ENCODE data around the gene PPP2R2C. TPM values are rescaled to one million over a fixed set of nuclear protein-coding genes. Genes with fewer than 3 reads are reported as not detected.

PPP2R2C gene
- total and polyA plus RNA-seq, 2 of the 4 experiments (the other 2 are of a cell fraction) = 0.03 TPM; not detected in 1

GRCh38 chr4:6439120-6439762 is 33.2 kb downstream of the PPP2R2C start:
- H3K4me2 ChIP-seq (ENCODE audit: low read depth, low read length) = no peak overlapping the region
- ChIA-PET CTCF (no interaction called here), POLR2A (ENCODE audit: unreplicated experiment) (no interaction called here)
- no peaks in the 10 kb centered on the region for H3K36me3 ChIP-seq (ENCODE audit: control insufficient read depth, insufficient read depth, low read length)
- no peak overlapping the region for H3K23ac ChIP-seq (ENCODE audit: low read depth, low read length)
- no peak for DNase-seq
- H2AFZ ChIP-seq (replicated peaks; ENCODE audit: low read length, poor library complexity) = no peak overlapping the region
- H2BK15ac ChIP-seq (ENCODE audit: low read depth, low read length) = no peak overlapping the region
- no peak overlapping the region for H2BK20ac ChIP-seq (ENCODE audit: low read depth, low read length)
- no peaks in the 10 kb centered on the region for H3K9me1 ChIP-seq (ENCODE audit: insufficient read depth, low read length)
- no peak overlapping the region for H3K18ac ChIP-seq (ENCODE audit: low read depth, low read length)
- no TSS peak for BruUV-seq (replicated peaks)
- intact Hi-C loops (cut with micrococcal nuclease) (no loop called here), dilution Hi-C loops (cut with HindIII; ENCODE audit: low sequenced_read_pairs, unreplicated experiment) (no loop called here), in situ Hi-C loops (cut with MboI; ENCODE audit: low sequenced_read_pairs) (loop anchor here (25.0 kb wide), 1 partner anchor 402 kb away; no protein-coding TSS in a partner anchor)
- no peak overlapping the region for H2BK5ac ChIP-seq (ENCODE audit: low read depth, low read length, poor library complexity, severe bottlenecking)
- no peak overlapping the region for H4K5ac ChIP-seq (ENCODE audit: low read depth, low read length)
- H3K4me3 ChIP-seq (ENCODE audit: insufficient read depth, low read depth, low read length) = no peak overlapping the region
- peaks cover 3% of the 10 kb centered on the region; the same call in 1 of the 2 replicates for H3K9me3 ChIP-seq (ENCODE audit: control insufficient read depth, insufficient read depth, low read length)
- peaks cover 1% of the 10 kb centered on the region; the same call in 1 of the 2 replicates for H3K27me3 ChIP-seq (ENCODE audit: control insufficient read depth, insufficient read depth, low read length)
- H4K20me1 ChIP-seq (ENCODE audit: insufficient read depth, low read length) = no peaks in the 10 kb centered on the region
- no peak overlapping the region for H2AK5ac ChIP-seq (ENCODE audit: low read depth, low read length)
- H2AK9ac ChIP-seq (replicated peaks; ENCODE audit: low read depth, low read length, poor library complexity) = no peak overlapping the region
- H2BK120ac ChIP-seq (ENCODE audit: low read depth, low read length) = no peak overlapping the region
- no peaks in the 10 kb centered on the region for H3K4me1 ChIP-seq (ENCODE audit: control insufficient read depth, insufficient read depth, low read length)
- no peak overlapping the region for H3K9ac ChIP-seq (ENCODE audit: low read depth, low read length)
- no peak overlapping the region for H3K27ac ChIP-seq (ENCODE audit: insufficient read depth, low read length)
- H3K14ac ChIP-seq (replicated peaks; ENCODE audit: low read depth, low read length) = no peak overlapping the region
- ATAC-seq (ENCODE audit: low read depth) = no peak
- H3K56ac ChIP-seq (ENCODE audit: extremely low read depth, insufficient read depth, low read length) = no peak overlapping the region
- no peak overlapping the region for H4K91ac ChIP-seq (ENCODE audit: insufficient read depth, low read depth, low read length)
- H3K4ac ChIP-seq (ENCODE audit: low read depth, low read length) = no peak overlapping the region
- TF ChIP-seq BHLHE40 (IDR thresholded peaks at IDR 0.05; ENCODE audit: low read depth, low read length) (no peak), MAZ (IDR thresholded peaks at IDR 0.05; ENCODE audit: borderline replicate concordance, low read depth, low read length) (no peak), POLR2A (IDR thresholded peaks at IDR 0.05; ENCODE audit: low read depth, low read length) (no peak), CHD1 (IDR thresholded peaks at IDR 0.05; ENCODE audit: low read depth, low read length) (no peak), RAD21 (IDR thresholded peaks at IDR 0.05; ENCODE audit: low read length) (no peak), NFE2L2 (IDR thresholded peaks at IDR 0.05; ENCODE audit: low read depth, low read length) (no peak), MXI1 (IDR thresholded peaks at IDR 0.05; ENCODE audit: borderline replicate concordance, low read depth, low read length) (no peak), RCOR1 (IDR thresholded peaks at IDR 0.05; ENCODE audit: insufficient replicate concordance, low read length) (no peak), SMC3 (IDR thresholded peaks at IDR 0.05; ENCODE audit: low read depth, low read length) (no peak)
- WGBS, 2 experiments (ENCODE audit: extremely low coverage in 2 of 2, insufficient read length in 1 of 2) = 35% methylated on average over 2 of the region's 6 CpGs; no CpG with 5 or more reads in 1 of the 2 experiments
- no peaks in the 10 kb centered on the region for H3K79me1 ChIP-seq (ENCODE audit: low read depth in 1 of 2, low read length in 2 of 2)
- H4K8ac ChIP-seq (ENCODE audit: low read depth in 2 of 2, low read length in 2 of 2) = no peak overlapping the region

Measured in IMR-90 (cell line).